ENCODE data around the gene PALLD. TPM values are rescaled to one million over a fixed set of nuclear protein-coding genes. Genes with fewer than 3 reads are reported as not detected.
"Not testable (repeated sequence)": the region's sequence is repeated elsewhere in the genome, so short reads cannot be mapped to it uniquely, and the experiment has no call there.

Gene PALLD
- total RNA-seq, 2 donors from 2014 or later = 72.1 to 195 TPM

GRCh38 chr4:168511780-168512489 lies 15.1 kb downstream of the PALLD start:
- DNase-seq = no peak
- H3K27me3 ChIP-seq = no peaks in the 10 kb centered on the region
- H3K27ac ChIP-seq = no peak overlapping the region
- no peak for TF ChIP-seq CTCF (IDR thresholded peaks at IDR 0.05)
- H3K36me3 ChIP-seq = no peaks in the 10 kb centered on the region
- no peak overlapping the region for H3K9ac ChIP-seq (ENCODE audit: low read depth in 2 of 2, low read length in 2 of 2)
- H3K9me3 ChIP-seq = no peaks in the 10 kb centered on the region
- intact Hi-C loops (cut with DNase I) = loop anchor here (10.0 kb wide), 1 partner anchor 413 kb away; no protein-coding TSS in a partner anchor
- no peak overlapping the region for H3K4me3 ChIP-seq
- H3K4me1 ChIP-seq = no peaks in the 10 kb centered on the region

GRCh38 chr4:168513826-168514225 lies 17.0 kb downstream of the PALLD start:
- H3K9ac ChIP-seq (ENCODE audit: low read depth in 2 of 2, low read length in 2 of 2); H3K27ac ChIP-seq; H3K9me3 ChIP-seq; H3K36me3 ChIP-seq; DNase-seq; H3K4me3 ChIP-seq; H3K4me1 ChIP-seq; H3K27me3 ChIP-seq: not testable (repeated sequence)
- intact Hi-C loops (cut with DNase I) = loop anchor here (10.0 kb wide), 1 partner anchor 411 kb away; no protein-coding TSS in a partner anchor

GRCh38 chr4:168514249-168514852 lies 17.5 kb downstream of the PALLD start:
- Histone ChIP-seq H3K27me3 (no peaks in the 10 kb centered on the region), H3K36me3 (no peaks in the 10 kb centered on the region), H3K9me3 (no peaks in the 10 kb centered on the region), H3K4me3 (no peak overlapping the region), H3K27ac (no peak overlapping the region), H3K9ac (ENCODE audit: low read depth in 2 of 2, low read length in 2 of 2) (no peak overlapping the region), H3K4me1 (no peaks in the 10 kb centered on the region)
- TF ChIP-seq CTCF (IDR thresholded peaks at IDR 0.05) = peak; percentile 41
- intact Hi-C loops (cut with DNase I) = loop anchor here (10.0 kb wide), 1 partner anchor 410 kb away; no protein-coding TSS in a partner anchor
- no peak for DNase-seq

GRCh38 chr4:168515222-168516011 lies 18.6 kb downstream of the PALLD start:
- no peak for DNase-seq
- H3K27me3 ChIP-seq = no peaks in the 10 kb centered on the region
- no peaks in the 10 kb centered on the region for H3K9me3 ChIP-seq
- no peak overlapping the region for H3K9ac ChIP-seq (ENCODE audit: low read depth in 2 of 2, low read length in 2 of 2)
- H3K4me3 ChIP-seq = no peak overlapping the region
- no peaks in the 10 kb centered on the region for H3K4me1 ChIP-seq
- H3K36me3 ChIP-seq = no peaks in the 10 kb centered on the region
- H3K27ac ChIP-seq = no peak overlapping the region
- intact Hi-C loops (cut with DNase I) = loop anchor here (10.0 kb wide), 1 partner anchor 409 kb away; no protein-coding TSS in a partner anchor
- TF ChIP-seq CTCF (IDR thresholded peaks at IDR 0.05) = no peak

GRCh38 chr4:168516841-168517240 lies 20.0 kb downstream of the PALLD start:
- TF ChIP-seq CTCF (IDR thresholded peaks at IDR 0.05) = no peak
- intact Hi-C loops (cut with DNase I) = loop anchor here (10.0 kb wide), 1 partner anchor 408 kb away; no protein-coding TSS in a partner anchor
- Histone ChIP-seq H3K36me3 (no peaks in the 10 kb centered on the region), H3K27me3 (no peaks in the 10 kb centered on the region), H3K4me1 (no peaks in the 10 kb centered on the region), H3K9ac (ENCODE audit: low read depth in 2 of 2, low read length in 2 of 2) (no peak overlapping the region), H3K9me3 (no peaks in the 10 kb centered on the region), H3K27ac (no peak overlapping the region), H3K4me3 (no peak overlapping the region)
- DNase-seq = no peak

All from colonic mucosa (tissue), 4 donors.